Mesenchymal stem cell (in vitro differentiated cells and primary cell): ENCODE results near the gene TTC38.
"Not testable (repeated sequence)": the region's sequence is repeated elsewhere in the genome, so short reads cannot be mapped to it uniquely, and the experiment has no call there.

ENCODE experiments used
- DNase-seq: peaks from one replicate; pipeline ENCODE4 v3.0.0-alpha.2; 2013
- H2AFZ ChIP-seq: one replicate; pipeline ENCODE4 v1.6.1; 2013; ENCODE audit warnings: low read depth, mild to moderate bottlenecking, control low read depth, inconsistent platforms, low read length, moderate library complexity
- H2AK5ac ChIP-seq: 2 replicates; pipeline ENCODE4 v1.6.1; 2013; ENCODE audit warnings: low read length, moderate library complexity, mild to moderate bottlenecking, inconsistent platforms; ENCODE audit not compliant: severe bottlenecking
- H2BK120ac ChIP-seq: one replicate; pipeline ENCODE4 v1.6.1; 2013; ENCODE audit warnings: low read depth, mild to moderate bottlenecking, inconsistent platforms, low read length, moderate library complexity
- H2BK12ac ChIP-seq, 2 experiments: one replicate each; pipeline ENCODE4 v1.6.1; 2013; ENCODE audit warnings: inconsistent platforms in 2 of 2, low read length in 2 of 2, mild to moderate bottlenecking in 2 of 2, moderate library complexity in 2 of 2, control low read depth in 1 of 2
- H2BK15ac ChIP-seq: one replicate; pipeline ENCODE4 v1.6.1; 2013; ENCODE audit warnings: mild to moderate bottlenecking, low read depth, inconsistent platforms; ENCODE audit not compliant: poor library complexity, severe bottlenecking
- H2BK5ac ChIP-seq: 2 replicates; pipeline ENCODE4 v1.6.1; 2013; ENCODE audit warnings: low read depth, mild to moderate bottlenecking, low read length, control low read depth, inconsistent platforms; ENCODE audit not compliant: poor library complexity, severe bottlenecking
- H3K14ac ChIP-seq, 2 experiments: one replicate each; pipeline ENCODE4 v1.6.1; 2013; ENCODE audit warnings: inconsistent platforms in 2 of 2, low read length in 2 of 2, control low read depth in 1 of 2, mild to moderate bottlenecking in 1 of 2, moderate library complexity in 1 of 2
- H3K18ac ChIP-seq, 2 experiments: one replicate each; pipeline ENCODE4 v1.6.1; 2013; ENCODE audit warnings: inconsistent platforms in 2 of 2, low read length in 2 of 2, control low read depth in 1 of 2, low read depth in 1 of 2, mild to moderate bottlenecking in 1 of 2
- H3K23ac ChIP-seq, 2 experiments: one replicate each; pipeline ENCODE4 v1.6.1; 2013; ENCODE audit warnings: inconsistent platforms in 2 of 2, low read length in 2 of 2, mild to moderate bottlenecking in 2 of 2, moderate library complexity in 2 of 2, control low read depth in 1 of 2
- H3K27ac ChIP-seq: 2 replicates; pipeline ENCODE4 v1.5.1; 2013; ENCODE audit warnings: mild to moderate bottlenecking, moderate library complexity, low read length, control low read depth, inconsistent platforms; ENCODE audit not compliant: poor library complexity, severe bottlenecking
- H3K27me3 ChIP-seq, 2 experiments: 2 replicates each; pipeline versions ENCODE4 v1.6.1 to v1.7.0; 2013; ENCODE audit warnings: low read length in 2 of 2, mild to moderate bottlenecking in 2 of 2, moderate library complexity in 2 of 2, control low read depth in 1 of 2, inconsistent platforms in 1 of 2; ENCODE audit not compliant: control insufficient read depth in 1 of 2, insufficient read depth in 1 of 2
- H3K36me3 ChIP-seq, 2 experiments: 2 replicates each; pipeline versions ENCODE4 v1.6.1 to v1.7.0; 2013; ENCODE audit warnings: low read length in 2 of 2, control low read depth in 1 of 2, inconsistent platforms in 1 of 2, low read depth in 1 of 2, mild to moderate bottlenecking in 1 of 2; ENCODE audit not compliant: insufficient read depth in 2 of 2, control insufficient read depth in 1 of 2
- H3K4ac ChIP-seq, 2 experiments: one replicate each; pipeline ENCODE4 v1.6.1; 2013; ENCODE audit warnings: inconsistent platforms in 2 of 2, low read length in 2 of 2, mild to moderate bottlenecking in 2 of 2, moderate library complexity in 2 of 2, control low read depth in 1 of 2, low read depth in 1 of 2
- H3K4me1 ChIP-seq: 2 replicates; pipeline ENCODE4 v1.6.1; 2013; ENCODE audit warnings: low read depth, low read length, control low read depth; ENCODE audit not compliant: control insufficient read depth, insufficient read depth
- H3K4me2 ChIP-seq: 2 replicates; pipeline ENCODE4 v1.6.1; 2013; ENCODE audit warnings: low read length, mild to moderate bottlenecking, inconsistent platforms; ENCODE audit not compliant: poor library complexity, severe bottlenecking
- H3K4me3 ChIP-seq, 2 experiments: 2 replicates each; pipeline versions ENCODE4 v1.5.1 to v1.7.0; 2013; ENCODE audit warnings: low read length in 2 of 2, mild to moderate bottlenecking in 2 of 2, control low read depth in 1 of 2, low read depth in 1 of 2; ENCODE audit not compliant: insufficient read depth in 1 of 2
- H3K79me1 ChIP-seq: replicated peaks from 2 replicates; pipeline ENCODE4 v1.6.1; 2013; ENCODE audit warnings: mild to moderate bottlenecking, control low read depth, low read length, inconsistent platforms; ENCODE audit not compliant: poor library complexity, severe bottlenecking
- H3K9ac ChIP-seq: 2 replicates; pipeline ENCODE4 v1.7.0; 2013; ENCODE audit warnings: mild to moderate bottlenecking, low read length, moderate library complexity
- H3K9me3 ChIP-seq: 2 replicates; pipeline ENCODE4 v1.7.0; 2013; ENCODE audit warnings: mild to moderate bottlenecking, low read length; ENCODE audit not compliant: control insufficient read depth
- H4K8ac ChIP-seq: one replicate; pipeline ENCODE4 v1.6.1; 2013; ENCODE audit warnings: inconsistent platforms, mild to moderate bottlenecking, low read length, moderate library complexity
- H4K91ac ChIP-seq: one replicate; pipeline ENCODE4 v1.6.1; 2013; ENCODE audit warnings: mild to moderate bottlenecking, low read length, inconsistent platforms
- WGBS: methylation state at CpG from one replicate; pipeline ENCODE4 v1.1.7; 2013; ENCODE audit warnings: mixed read lengths; 5-methylcytosine and 5-hydroxymethylcytosine counted together

The TTC38 gene

DNA sequence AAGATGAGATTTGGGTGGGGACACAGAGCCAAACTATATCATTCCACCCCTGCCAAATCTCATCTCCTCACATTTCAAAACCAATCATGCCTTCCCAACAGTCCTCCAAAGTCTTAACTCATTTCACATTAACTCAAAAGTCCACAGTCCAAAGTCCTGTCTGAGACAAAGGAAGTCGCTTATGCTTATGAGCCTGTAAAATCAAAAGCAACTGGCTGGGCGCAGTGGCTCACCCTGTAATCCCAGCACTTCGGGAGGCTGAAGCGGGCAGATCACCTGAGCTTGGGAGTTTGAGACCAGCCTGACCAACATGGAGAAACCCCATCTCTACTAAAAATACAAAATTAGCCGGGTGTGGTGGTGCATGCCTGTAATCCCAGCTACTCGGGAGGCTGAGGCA is 3.3 kb upstream of the TTC38 start:
- H4K8ac ChIP-seq, H2BK5ac ChIP-seq, H3K18ac ChIP-seq, H2AFZ ChIP-seq, H2BK120ac ChIP-seq, H3K4ac ChIP-seq, H2BK12ac ChIP-seq, H3K4me3 ChIP-seq, H2AK5ac ChIP-seq, H4K91ac ChIP-seq, H3K27ac ChIP-seq, DNase-seq, H3K14ac ChIP-seq, H3K23ac ChIP-seq, H3K9ac ChIP-seq, H3K9me3 ChIP-seq, H3K4me2 ChIP-seq, H2BK15ac ChIP-seq, H3K36me3 ChIP-seq: not testable (repeated sequence)
- WGBS, result 98% methylated on average over 6 of the region's 6 CpGs
- peaks cover 22% of the 10 kb centered on the region for H3K4me1 ChIP-seq
- H3K79me1 ChIP-seq, result peaks cover 13% of the 10 kb centered on the region
- peaks cover 27 to 39% of the 10 kb centered on the region in 2 experiments for H3K27me3 ChIP-seq

DNA sequence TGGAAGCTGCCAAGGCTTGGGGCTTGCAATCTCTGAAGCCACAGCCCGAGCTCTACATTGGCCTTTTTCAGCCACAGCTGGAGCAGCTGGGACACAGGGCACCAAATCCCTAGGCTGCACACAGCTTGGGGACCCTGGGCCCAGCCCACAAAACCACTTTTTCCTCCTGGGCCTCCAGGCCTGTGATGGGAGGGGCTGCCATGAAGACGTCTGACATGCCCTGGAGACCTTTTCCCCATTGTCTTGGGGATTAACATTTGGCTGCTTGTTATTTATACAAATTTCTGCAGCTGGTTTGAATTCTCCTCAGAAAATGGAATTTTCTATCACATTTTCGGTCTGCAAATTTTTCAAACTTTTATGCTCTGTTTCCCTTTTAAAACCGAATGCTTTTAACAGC is 2.2 kb upstream of the TTC38 start:
- Histone ChIP-seq H3K27me3 (peaks cover 19 to 28% of the 10 kb centered on the region in 2 experiments), H3K79me1 (peaks cover 18% of the 10 kb centered on the region), H3K4me1 (peaks cover 24% of the 10 kb centered on the region)
- H3K18ac ChIP-seq, H2AK5ac ChIP-seq, DNase-seq, H2BK12ac ChIP-seq, H2BK120ac ChIP-seq, H3K9ac ChIP-seq, H3K36me3 ChIP-seq, H3K27ac ChIP-seq, H2BK15ac ChIP-seq, H3K23ac ChIP-seq, H3K4ac ChIP-seq, H4K8ac ChIP-seq, H3K4me2 ChIP-seq, H4K91ac ChIP-seq, H3K9me3 ChIP-seq, H2AFZ ChIP-seq, H3K14ac ChIP-seq, H2BK5ac ChIP-seq, H3K4me3 ChIP-seq: not testable (repeated sequence)
- WGBS, result 91% methylated on average over 3 of the region's 4 CpGs

DNA sequence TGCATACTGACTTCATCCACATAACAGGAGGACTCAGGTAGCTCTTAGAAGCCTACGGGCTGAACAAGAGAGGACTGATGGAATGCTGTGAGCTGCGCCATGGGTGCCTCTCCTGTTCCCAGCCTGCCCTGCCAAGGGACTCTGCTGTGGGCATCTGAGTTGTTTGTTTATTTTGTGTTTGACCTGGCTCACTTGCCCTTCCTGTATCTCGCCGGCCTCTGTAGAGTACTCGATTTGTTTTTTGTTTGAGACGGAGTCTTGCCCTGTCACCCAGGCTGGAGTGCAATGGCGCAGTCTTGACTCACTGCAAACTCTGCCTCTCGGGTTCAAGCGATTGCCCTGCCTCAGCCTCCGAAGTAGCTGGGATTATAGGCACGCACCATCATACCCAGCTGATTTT is 1.8 kb downstream of the TTC38 start:
- Histone ChIP-seq H3K4me3 (no peak overlapping the region), H3K27ac (no peak overlapping the region), H4K8ac (peak overlapping the region; percentile 8), H2AK5ac (no peak overlapping the region), H2BK15ac (peak overlapping the region; percentile 77), H3K79me1 (peaks cover 26% of the 10 kb centered on the region), H3K9ac (no peak overlapping the region), H3K23ac (no peak overlapping the region), H3K9me3 (no peaks in the 10 kb centered on the region), H3K4ac (no peak overlapping the region), H2BK12ac (no peak overlapping the region), H2AFZ (no peak overlapping the region), H2BK120ac (no peak overlapping the region), H3K4me1 (peaks cover 15% of the 10 kb centered on the region), H2BK5ac (no peak overlapping the region), H3K36me3 (peaks cover 29 to 37% of the 10 kb centered on the region in 2 experiments), H3K4me2 (no peak overlapping the region), H3K27me3 (no peaks in the 10 kb centered on the region), H3K18ac (no peak overlapping the region), H4K91ac (no peak overlapping the region), H3K14ac (no peak overlapping the region)
- whole genome bisulfite sequencing, result 78% methylated on average over 11 of the region's 11 CpGs
- DNase-seq, result no peak

DNA sequence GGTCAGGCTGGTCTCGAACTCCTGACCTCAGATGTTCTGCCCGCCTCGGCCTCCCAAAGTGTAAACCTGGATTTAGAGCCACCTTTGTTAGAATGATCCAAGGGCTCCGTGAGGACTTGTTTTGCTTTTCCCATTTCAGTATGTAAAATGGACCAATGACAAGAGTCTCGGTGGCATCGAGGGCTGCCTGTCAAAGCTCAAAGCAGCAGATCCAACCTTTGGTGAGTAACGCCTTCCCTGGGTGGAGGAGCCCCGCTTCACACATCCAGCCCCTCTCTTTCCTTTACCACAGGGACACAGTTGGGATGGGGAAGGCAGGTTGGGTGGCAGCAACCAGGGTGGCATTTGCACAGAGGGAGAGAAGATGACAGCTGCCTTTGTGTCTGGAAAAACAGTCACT is 4.4 kb downstream of the TTC38 start:
- no peak overlapping the region for H2BK120ac ChIP-seq
- no peak overlapping the region for H2AFZ ChIP-seq
- DNase-seq, result no peak
- H3K4me2 ChIP-seq, result no peak overlapping the region
- peaks cover 45 to 60% of the 10 kb centered on the region in 2 experiments for H3K36me3 ChIP-seq
- H3K4ac ChIP-seq, result no peak overlapping the region
- H2AK5ac ChIP-seq, result no peak overlapping the region
- no peak overlapping the region for H3K4me3 ChIP-seq
- H3K79me1 ChIP-seq, result peaks cover 26% of the 10 kb centered on the region
- no peak overlapping the region for H2BK15ac ChIP-seq
- WGBS, result 91% methylated on average over 7 of the region's 8 CpGs
- no peak overlapping the region for H3K27ac ChIP-seq
- no peak overlapping the region for H3K23ac ChIP-seq
- H3K27me3 ChIP-seq, result no peaks in the 10 kb centered on the region
- H3K18ac ChIP-seq, result no peak overlapping the region
- H3K14ac ChIP-seq, result no peak overlapping the region
- H4K8ac ChIP-seq, result no peak overlapping the region
- H2BK12ac ChIP-seq, result no peak overlapping the region
- H3K9me3 ChIP-seq, result no peaks in the 10 kb centered on the region
- H3K4me1 ChIP-seq, result peaks cover 15% of the 10 kb centered on the region
- no peak overlapping the region for H2BK5ac ChIP-seq
- no peak overlapping the region for H3K9ac ChIP-seq
- H4K91ac ChIP-seq, result no peak overlapping the region
